ENCODE data around the gene CATSPERZ.

CATSPERZ gene

GRCh38 chr11:64264371-64264852 lies 35.7 kb upstream of the CATSPERZ start:
- DNase-seq (ENCODE audit: low read depth), result no peak

- no peak for DNase-seq (ENCODE audit: low read depth)
These were observed 34.7 kb upstream of the CATSPERZ start for GRCh38 chr11:64265176-64266160.

GRCh38 chr11:64266339-64266738 lies 33.8 kb upstream of the CATSPERZ start:
- no peak for DNase-seq (ENCODE audit: low read depth)

GRCh38 chr11:64267207-64267945 lies 32.8 kb upstream of the CATSPERZ start:
- no peak for DNase-seq (ENCODE audit: low read depth)

GRCh38 chr11:64268025-64268892 lies 31.9 kb upstream of the CATSPERZ start:
- no peak for DNase-seq (ENCODE audit: low read depth)

- no peak for DNase-seq (ENCODE audit: low read depth)
These were observed 31.1 kb upstream of the CATSPERZ start for GRCh38 chr11:64268893-64269539.

GRCh38 chr11:64269540-64270220 lies 30.5 kb upstream of the CATSPERZ start:
- peak; percentile 100 for DNase-seq (ENCODE audit: low read depth)

- no peak for DNase-seq (ENCODE audit: low read depth)
These were observed 24.9 kb upstream of the CATSPERZ start for GRCh38 chr11:64275031-64275800.

GRCh38 chr11:64275841-64276240 lies 24.3 kb upstream of the CATSPERZ start:
- DNase-seq (ENCODE audit: low read depth), result no peak

GRCh38 chr11:64276653-64277431 lies 23.3 kb upstream of the CATSPERZ start:
- DNase-seq (ENCODE audit: low read depth), result no peak

GRCh38 chr11:64278576-64279190 lies 21.5 kb upstream of the CATSPERZ start:
- no peak for DNase-seq (ENCODE audit: low read depth)

GRCh38 chr11:64281957-64282770 lies 18.0 kb upstream of the CATSPERZ start:
- no peak for DNase-seq (ENCODE audit: low read depth)

GRCh38 chr11:64283092-64283491 lies 17.1 kb upstream of the CATSPERZ start:
- no peak for DNase-seq (ENCODE audit: low read depth)

- peak; percentile 81 for DNase-seq (ENCODE audit: low read depth)
These were observed 15.9 kb upstream of the CATSPERZ start, which contains the start of gene BAD for GRCh38 chr11:64284048-64284961. Gene BAD (minus strand): TSS chr11:64284665. CDS start chr11:64284368, 297 bp downstream.

GRCh38 chr11:64284962-64285884 lies 14.9 kb upstream of the CATSPERZ start, which contains the start of gene GPR137:
Gene GPR137 (plus strand): TSS chr11:64285848. CDS start chr11:64286525, 677 bp downstream.
- no peak for DNase-seq (ENCODE audit: low read depth)

All from fibroblast of the conjunctiva (primary cell).